Measurements from ENCODE around the gene NRN1. TPM values are rescaled to one million over a fixed set of nuclear protein-coding genes. Genes with fewer than 3 reads are reported as not detected.

NRN1 gene
- total RNA-seq, 4 donors from 2014 or later, result 3.9 to 19.5 (median 12.0) TPM

- WGBS, 2 donors, result 2 to 3% methylated on average over 44 to 55 of the region's 64 CpGs
- H3K4me3 ChIP-seq (ENCODE audit: low read depth, poor library complexity, severe bottlenecking), result peak overlapping the region; percentile 24
- no peak for DNase-seq (ENCODE audit: low spot score in 2 of 2)
- intact Hi-C loops (cut with DNase I; ENCODE audit: low total_unique reads), result no loop called here
- TF ChIP-seq, protein P1, sequence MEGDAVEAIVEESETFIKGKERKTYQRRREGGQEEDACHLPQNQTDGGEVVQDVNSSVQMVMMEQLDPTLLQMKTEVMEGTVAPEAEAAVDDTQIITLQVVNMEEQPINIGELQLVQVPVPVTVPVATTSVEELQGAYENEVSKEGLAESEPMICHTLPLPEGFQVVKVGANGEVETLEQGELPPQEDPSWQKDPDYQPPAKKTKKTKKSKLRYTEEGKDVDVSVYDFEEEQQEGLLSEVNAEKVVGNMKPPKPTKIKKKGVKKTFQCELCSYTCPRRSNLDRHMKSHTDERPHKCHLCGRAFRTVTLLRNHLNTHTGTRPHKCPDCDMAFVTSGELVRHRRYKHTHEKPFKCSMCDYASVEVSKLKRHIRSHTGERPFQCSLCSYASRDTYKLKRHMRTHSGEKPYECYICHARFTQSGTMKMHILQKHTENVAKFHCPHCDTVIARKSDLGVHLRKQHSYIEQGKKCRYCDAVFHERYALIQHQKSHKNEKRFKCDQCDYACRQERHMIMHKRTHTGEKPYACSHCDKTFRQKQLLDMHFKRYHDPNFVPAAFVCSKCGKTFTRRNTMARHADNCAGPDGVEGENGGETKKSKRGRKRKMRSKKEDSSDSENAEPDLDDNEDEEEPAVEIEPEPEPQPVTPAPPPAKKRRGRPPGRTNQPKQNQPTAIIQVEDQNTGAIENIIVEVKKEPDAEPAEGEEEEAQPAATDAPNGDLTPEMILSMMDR (IDR thresholded peaks at IDR 0.05), result no peak
- no peak for TF ChIP-seq POLR2A (IDR thresholded peaks at IDR 0.05)
Measured at GRCh38 chr6:6003621-6004366, 2.9 kb downstream of the NRN1 start.

- DNase-seq (ENCODE audit: low spot score in 2 of 2), result no peak
- TF ChIP-seq, protein P1 (IDR thresholded peaks at IDR 0.05), result no peak
- TF ChIP-seq POLR2A (IDR thresholded peaks at IDR 0.05), result no peak
- intact Hi-C loops (cut with DNase I; ENCODE audit: low total_unique reads), result no loop called here
- 10 to 14% methylated on average over 45 to 46 of the region's 48 CpGs for WGBS, 2 donors
- H3K4me3 ChIP-seq (ENCODE audit: low read depth, poor library complexity, severe bottlenecking), result peak overlapping the region; percentile 24
Measured at GRCh38 chr6:6002848-6003620, 3.7 kb downstream of the NRN1 start.

- intact Hi-C loops (cut with DNase I; ENCODE audit: low total_unique reads), result no loop called here
- DNase-seq (ENCODE audit: low spot score in 2 of 2), result no peak
- TF ChIP-seq POLR2A (IDR thresholded peaks at IDR 0.05), result no peak
- TF ChIP-seq, protein P1 (IDR thresholded peaks at IDR 0.05), result no peak
- no peak overlapping the region for H3K4me3 ChIP-seq (ENCODE audit: low read depth, poor library complexity, severe bottlenecking)
- whole genome bisulfite sequencing, 2 donors, result 49 to 51% methylated on average over 44 to 53 of the region's 57 CpGs
Measured at GRCh38 chr6:6002005-6002847, 4.5 kb downstream of the NRN1 start.

DNA sequence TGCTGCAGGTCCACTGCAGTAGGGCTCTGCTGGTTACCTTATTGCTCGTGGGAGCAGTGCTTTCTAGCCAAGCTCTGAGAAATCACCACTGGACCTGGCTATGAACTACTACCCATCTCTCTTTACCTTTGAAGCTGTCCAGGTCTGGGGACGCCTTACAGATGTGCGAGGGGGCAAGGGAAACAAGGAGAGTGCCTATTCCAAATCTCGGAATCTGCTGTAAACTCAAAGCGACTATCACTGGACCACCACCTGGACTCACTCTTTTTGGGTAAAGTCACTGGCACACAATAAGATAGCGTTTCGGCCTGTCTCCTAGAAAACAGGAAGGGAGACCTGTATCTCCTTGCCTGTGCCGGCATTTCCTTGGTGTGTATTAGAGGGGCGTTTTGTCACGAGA, 5.3 kb downstream of the NRN1 start:
- intact Hi-C loops (cut with DNase I; ENCODE audit: low total_unique reads), result no loop called here
- H3K4me3 ChIP-seq (ENCODE audit: low read depth, poor library complexity, severe bottlenecking), result no peak overlapping the region
- WGBS, 2 donors, result 71 to 74% methylated on average over 10 of the region's 10 CpGs
- DNase-seq (ENCODE audit: low spot score in 2 of 2), result no peak
- no peak for TF ChIP-seq POLR2A (IDR thresholded peaks at IDR 0.05)
- TF ChIP-seq, protein P1 (IDR thresholded peaks at IDR 0.05), result no peak

DNA sequence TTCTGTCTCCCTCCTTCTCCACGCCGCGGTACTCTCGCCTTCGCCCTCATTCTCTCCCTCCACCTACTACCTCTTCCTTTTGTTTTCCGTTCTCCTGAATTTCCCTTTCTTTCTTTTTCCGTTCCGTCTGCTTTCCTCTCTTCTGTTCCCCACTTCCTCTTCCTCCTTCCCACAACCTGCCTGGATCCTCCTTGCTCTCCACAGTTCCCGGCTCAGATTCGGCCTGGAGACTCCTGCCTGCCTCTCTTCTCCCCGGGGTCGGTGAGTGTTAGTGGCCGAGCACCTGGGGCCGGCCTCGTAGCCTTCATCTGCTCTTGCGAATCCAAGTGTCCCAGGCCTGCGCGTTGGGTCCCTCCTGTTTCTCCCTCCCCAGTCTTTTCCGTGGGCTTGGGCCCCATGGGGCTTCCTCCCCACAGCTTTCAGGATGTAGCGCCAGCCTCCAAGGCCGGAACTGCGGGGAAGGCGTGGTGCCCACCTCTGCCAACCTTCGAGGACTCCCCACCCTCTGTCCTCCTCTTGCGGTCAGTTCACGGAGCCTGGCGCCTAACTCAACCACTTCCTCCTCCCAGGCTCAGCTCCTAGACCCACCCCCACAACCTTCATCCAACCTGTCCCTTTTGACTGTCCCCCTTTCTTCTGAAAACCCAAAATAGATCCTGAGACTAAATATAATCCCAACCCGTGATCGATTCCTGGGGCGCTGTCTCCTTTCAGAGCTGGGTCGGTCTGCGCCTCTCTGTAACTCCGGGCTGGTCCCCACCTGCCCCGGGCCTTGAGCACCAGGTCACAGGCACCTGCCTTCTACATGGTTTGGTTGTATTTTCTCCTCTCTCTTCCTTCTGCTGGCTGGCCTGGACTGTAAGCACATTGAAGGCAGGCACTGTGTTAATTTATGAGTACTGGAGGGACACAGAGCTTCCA, 6.8 kb downstream of the NRN1 start:
- intact Hi-C loops (cut with DNase I; ENCODE audit: low total_unique reads), result no loop called here
- WGBS, 2 donors, result 39 to 45% methylated on average over 34 of the region's 34 CpGs
- DNase-seq (ENCODE audit: low spot score in 2 of 2), result no peak
- TF ChIP-seq, protein P1 (IDR thresholded peaks at IDR 0.05), result no peak
- no peak for TF ChIP-seq POLR2A (IDR thresholded peaks at IDR 0.05)
- H3K4me3 ChIP-seq (ENCODE audit: low read depth, poor library complexity, severe bottlenecking), result no peak overlapping the region

Data from lower leg skin (tissue), 4 donors.